Osteoblast (primary cell): Measurements from ENCODE around the gene SH2D4B. TPM values are rescaled to one million over a fixed set of nuclear protein-coding genes. Genes with fewer than 3 reads are reported as not detected.

Experiments used
- DNase-seq: peaks from one replicate; pipeline ENCODE4 v3.0.0; 2011; ENCODE audit warnings: low spot score, mixed read lengths; ENCODE audit not compliant: insufficient read length; ENCODE audit errors: missing footprints
- H2AFZ ChIP-seq: 2 replicates; pipeline ENCODE4 v1.6.0; 2011; ENCODE audit warnings: mild to moderate bottlenecking, low read length
- H3K27ac ChIP-seq: 2 replicates; pipeline ENCODE4 v1.5.1; 2011; ENCODE audit warnings: mild to moderate bottlenecking, low read depth, low read length, moderate library complexity
- H3K27me3 ChIP-seq: 2 replicates; pipeline ENCODE4 v1.6.0; 2012; ENCODE audit warnings: mild to moderate bottlenecking, control low read depth, inconsistent platforms, low read length, moderate library complexity; ENCODE audit not compliant: insufficient read depth
- H3K36me3 ChIP-seq: 2 replicates; pipeline ENCODE4 v1.5.1; 2011; ENCODE audit warnings: mild to moderate bottlenecking, low read length, control low read depth, moderate library complexity; ENCODE audit not compliant: insufficient read depth
- H3K4me1 ChIP-seq: 2 replicates; pipeline ENCODE4 v1.5.1; 2011; ENCODE audit warnings: mild to moderate bottlenecking, low read length, control low read depth, moderate library complexity; ENCODE audit not compliant: insufficient read depth
- H3K4me2 ChIP-seq: 2 replicates; pipeline ENCODE4 v1.6.0; 2011; ENCODE audit warnings: mild to moderate bottlenecking, low read length; ENCODE audit not compliant: insufficient read depth
- H3K4me3 ChIP-seq: fragments of 200-600 bp; sonication (generic); 3 replicates; pipeline ENCODE4 v1.5.1; 2012; ENCODE audit warnings: mild to moderate bottlenecking, low read length, inconsistent platforms; ENCODE audit not compliant: insufficient read depth
- H3K79me2 ChIP-seq: 2 replicates; pipeline ENCODE4 v1.6.0; 2012; ENCODE audit warnings: mild to moderate bottlenecking, low read length, control low read depth, inconsistent platforms; ENCODE audit not compliant: insufficient read depth
- H3K9me3 ChIP-seq: 2 replicates; pipeline ENCODE4 v1.5.1; 2011; ENCODE audit warnings: low read depth, low read length, control low read depth
- H4K20me1 ChIP-seq: 2 replicates; pipeline ENCODE4 v1.6.0; 2012; ENCODE audit warnings: mild to moderate bottlenecking, low read length, control low read depth; ENCODE audit not compliant: insufficient read depth
- CTCF ChIP-seq: IDR thresholded peaks from 2 replicates; pipeline ENCODE4 v1.5.1; 2011; ENCODE audit warnings: mild to moderate bottlenecking, low read depth, low read length, moderate library complexity; ENCODE audit errors: extremely low read depth
- total RNA-seq: library from RNA; depleted of rRNA; stranded (reverse); fragments of >200 nt; gene quantifications from 2 replicates; pipeline ENCODE4 v1.2.3, GENCODE V29; 2012

Gene SH2D4B
- total RNA-seq, 1 donor, result under 0.01 TPM

DNA sequence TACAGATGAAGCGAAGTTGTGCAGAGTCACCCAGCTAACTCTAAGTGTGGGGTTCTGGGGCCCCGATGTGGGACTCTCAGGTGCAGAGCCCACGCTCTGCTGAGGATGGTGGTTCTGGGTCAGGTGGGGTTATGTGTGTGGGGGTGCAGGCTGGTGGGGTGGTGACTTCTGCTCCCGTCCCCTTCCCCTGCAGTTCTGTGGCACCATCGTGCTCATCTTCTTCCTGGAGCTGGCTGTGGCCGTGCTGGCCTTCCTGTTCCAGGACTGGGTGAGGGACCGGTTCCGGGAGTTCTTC is 28.6 kb upstream of the SH2D4B start:
- H3K27me3 ChIP-seq, result no peaks in the 10 kb centered on the region
- H3K4me1 ChIP-seq, result peaks cover 27% of the 10 kb centered on the region
- no peak overlapping the region for H3K4me3 ChIP-seq
- H3K4me2 ChIP-seq, result no peak overlapping the region
- H3K9me3 ChIP-seq, result no peaks in the 10 kb centered on the region
- H2AFZ ChIP-seq, result no peak overlapping the region
- TF ChIP-seq CTCF, result no peak
- DNase-seq, result no peak
- peaks cover 6% of the 10 kb centered on the region for H3K36me3 ChIP-seq
- H3K79me2 ChIP-seq, result peaks cover 6% of the 10 kb centered on the region
- no peak overlapping the region for H3K27ac ChIP-seq
- H4K20me1 ChIP-seq, result peaks cover 9% of the 10 kb centered on the region

DNA sequence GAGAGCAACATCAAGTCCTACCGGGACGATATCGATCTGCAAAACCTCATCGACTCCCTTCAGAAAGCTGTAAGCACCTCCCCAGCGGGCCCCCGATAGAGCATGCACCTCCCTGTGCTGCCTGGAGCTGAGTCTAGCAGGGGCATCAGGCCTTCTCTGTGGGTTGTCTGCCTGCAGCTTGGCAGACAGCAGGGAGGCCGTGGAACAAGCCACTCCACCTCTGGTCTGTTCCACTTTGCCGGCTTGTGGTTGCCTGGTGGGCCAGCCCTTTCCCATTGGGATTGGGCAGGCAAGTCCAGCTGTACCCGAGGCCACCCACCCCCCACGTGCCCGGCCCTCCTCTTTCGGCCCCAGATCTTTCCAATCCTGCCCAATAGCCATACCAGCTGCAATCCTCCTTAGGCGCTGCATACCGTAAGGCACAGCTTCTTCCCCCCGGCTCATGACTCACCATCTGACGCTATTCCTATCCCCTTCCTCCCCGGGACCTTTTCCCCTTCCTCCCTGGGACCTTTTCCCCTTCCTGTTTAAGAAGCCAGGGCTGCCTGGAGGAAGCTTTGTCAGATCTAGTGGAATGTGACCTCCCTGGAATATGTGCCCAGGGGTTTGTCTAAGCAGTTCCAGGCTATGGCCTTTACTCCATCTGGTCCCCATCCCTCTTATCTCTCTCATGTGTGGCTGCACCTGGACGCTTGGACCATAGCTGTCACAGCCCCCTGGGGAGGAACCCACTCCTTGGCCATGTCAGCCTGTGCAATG is 28.1 kb upstream of the SH2D4B start:
- H3K4me2 ChIP-seq, result peak overlapping the region; percentile 7
- H3K27me3 ChIP-seq, result no peaks in the 10 kb centered on the region
- H3K4me1 ChIP-seq, result peaks cover 27% of the 10 kb centered on the region
- no peak overlapping the region for H2AFZ ChIP-seq
- TF ChIP-seq CTCF, result no peak
- peak overlapping the region; percentile 19 for H3K27ac ChIP-seq
- peaks cover 6% of the 10 kb centered on the region for H3K36me3 ChIP-seq
- peak; percentile 91 for DNase-seq
- H3K9me3 ChIP-seq, result no peaks in the 10 kb centered on the region
- peaks cover 4% of the 10 kb centered on the region for H4K20me1 ChIP-seq
- H3K79me2 ChIP-seq, result peaks cover 1% of the 10 kb centered on the region
- H3K4me3 ChIP-seq, result no peak overlapping the region

DNA sequence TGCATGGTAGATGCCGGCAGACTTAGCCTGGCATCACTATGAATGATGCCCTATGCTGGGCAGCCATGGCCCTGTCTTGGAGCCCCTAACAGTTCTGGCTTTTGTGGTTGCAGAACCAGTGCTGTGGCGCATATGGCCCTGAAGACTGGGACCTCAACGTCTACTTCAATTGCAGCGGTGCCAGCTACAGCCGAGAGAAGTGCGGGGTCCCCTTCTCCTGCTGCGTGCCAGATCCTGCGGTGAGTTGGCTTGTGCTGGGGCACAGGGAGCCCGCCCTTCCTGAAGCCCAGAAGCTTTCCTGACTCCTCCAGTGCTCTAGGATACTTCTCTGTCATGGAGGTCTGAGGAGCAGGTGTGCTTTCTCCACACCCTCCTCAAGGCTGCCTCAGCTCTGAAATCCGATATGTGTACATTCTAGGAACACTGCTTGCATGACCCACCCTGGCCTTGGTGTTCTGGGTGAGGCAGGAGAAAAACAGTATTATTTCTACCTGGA is 25.6 kb upstream of the SH2D4B start:
- Histone ChIP-seq H3K27me3 (no peaks in the 10 kb centered on the region), H3K9me3 (no peaks in the 10 kb centered on the region), H3K4me2 (no peak overlapping the region), H3K36me3 (peaks cover 11% of the 10 kb centered on the region), H3K4me3 (no peak overlapping the region), H3K27ac (no peak overlapping the region), H3K79me2 (no peaks in the 10 kb centered on the region), H3K4me1 (peaks cover 12% of the 10 kb centered on the region), H2AFZ (no peak overlapping the region), H4K20me1 (peaks cover 4% of the 10 kb centered on the region)
- DNase-seq, result peak; percentile 36
- TF ChIP-seq CTCF, result no peak

DNA sequence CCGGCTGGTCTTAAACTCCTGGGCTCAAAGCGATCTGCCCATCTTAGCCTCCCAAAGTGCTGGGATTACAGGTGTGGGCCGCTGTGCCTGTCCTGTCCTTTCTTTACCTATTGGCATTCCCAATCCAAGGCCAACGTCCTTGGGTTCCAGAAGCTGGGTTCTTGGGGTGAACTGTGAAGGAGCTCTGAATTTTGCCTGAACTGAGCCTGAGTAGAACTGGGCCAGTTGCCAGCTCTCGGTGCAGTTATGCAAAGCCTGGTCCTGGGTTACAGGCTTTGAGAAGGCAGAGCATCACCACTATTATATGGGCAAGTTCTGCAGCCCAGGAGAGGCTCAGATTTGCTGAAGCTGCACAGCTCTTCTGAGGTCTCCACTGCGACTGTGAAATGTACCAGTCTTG is 24.6 kb upstream of the SH2D4B start:
- Histone ChIP-seq H3K36me3 (peaks cover 15% of the 10 kb centered on the region), H3K4me3 (no peak overlapping the region), H3K27ac (no peak overlapping the region), H2AFZ (no peak overlapping the region), H3K27me3 (no peaks in the 10 kb centered on the region), H3K9me3 (no peaks in the 10 kb centered on the region), H3K4me2 (no peak overlapping the region), H3K79me2 (no peaks in the 10 kb centered on the region), H4K20me1 (peaks cover 4% of the 10 kb centered on the region), H3K4me1 (peaks cover 12% of the 10 kb centered on the region)
- no peak for TF ChIP-seq CTCF
- DNase-seq, result peak; percentile 58
